Skeletal muscle tissue (tissue), 4 donors: ENCODE data around the gene SMG6. TPM values are rescaled to one million over a fixed set of nuclear protein-coding genes. Genes with fewer than 3 reads are reported as not detected.

ENCODE experiments used
- H3K27ac ChIP-seq: one replicate; pipeline ENCODE4 v1.7.0; 2013; ENCODE audit warnings: mild to moderate bottlenecking, low read depth, low read length, inconsistent platforms
- H3K27me3 ChIP-seq, 3 donors: one replicate each; pipeline ENCODE4 v1.7.0; 2013; ENCODE audit warnings: low read length in 3 of 3; ENCODE audit not compliant: control insufficient read depth in 3 of 3, insufficient read depth in 3 of 3
- H3K36me3 ChIP-seq, 3 donors: one replicate each; pipeline ENCODE4 v1.7.0; 2013; ENCODE audit warnings: low read length in 3 of 3; ENCODE audit not compliant: control insufficient read depth in 3 of 3, insufficient read depth in 3 of 3
- H3K4me1 ChIP-seq, 3 donors: one replicate each; pipeline ENCODE4 v1.7.0; 2013; ENCODE audit warnings: low read length in 3 of 3, mild to moderate bottlenecking in 3 of 3; ENCODE audit not compliant: control insufficient read depth in 3 of 3, insufficient read depth in 3 of 3
- H3K4me3 ChIP-seq, 3 donors: one replicate each; pipeline ENCODE4 v1.7.0; 2013; ENCODE audit warnings: low read length in 3 of 3
- H3K9ac ChIP-seq, 3 donors: one replicate each; pipeline ENCODE4 v1.7.0; 2013; ENCODE audit warnings: low read length in 3 of 3, mild to moderate bottlenecking in 3 of 3, moderate library complexity in 2 of 3, low read depth in 1 of 3
- H3K9me3 ChIP-seq, 3 donors: one replicate each; pipeline ENCODE4 v1.7.0; 2013; ENCODE audit warnings: low read length in 3 of 3; ENCODE audit not compliant: control insufficient read depth in 3 of 3
- total RNA-seq: library from RNA; depleted of rRNA; stranded (reverse); fragments of >200 nt; gene quantifications from one replicate; pipeline ENCODE4 v1.2.3, GENCODE V29; 2014
- donor health status: Osteomylitis.

SMG6 gene
- total RNA-seq, 1 donor from 2014 or later = 13.6 TPM

DNA sequence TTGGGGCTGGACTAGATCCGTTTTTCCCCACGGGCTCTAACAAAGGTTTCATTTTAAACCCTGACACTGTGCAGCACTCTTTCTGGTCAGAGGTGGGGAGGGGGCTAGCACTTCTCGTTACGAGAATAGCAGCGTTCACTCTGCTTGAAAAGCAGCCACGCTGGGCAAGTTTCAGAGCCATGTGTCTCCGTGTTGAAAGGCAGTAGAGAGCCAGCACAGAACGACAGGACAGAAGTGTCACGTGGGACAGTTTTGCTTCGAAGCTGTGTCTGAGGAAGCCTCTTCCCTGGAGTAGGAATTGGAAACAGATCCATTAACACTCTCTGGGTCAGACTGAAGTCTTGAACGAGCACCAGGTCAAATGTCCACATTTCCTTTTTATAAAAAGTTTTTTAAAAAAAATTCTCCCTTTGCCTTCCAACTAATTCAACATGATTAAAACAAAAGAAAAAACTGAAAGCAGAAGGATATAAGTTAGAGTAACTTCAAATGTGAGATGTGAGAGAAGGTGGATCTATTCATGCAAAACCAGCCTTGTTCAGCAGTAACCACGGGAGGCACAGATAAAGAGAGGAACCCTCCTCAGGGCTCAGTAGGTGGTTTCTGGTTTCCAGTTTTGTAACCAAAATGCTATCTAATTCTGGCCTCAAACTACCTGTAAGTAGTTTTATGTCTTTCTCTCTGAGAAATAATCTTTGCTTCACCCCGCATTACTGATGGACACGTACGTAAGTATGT lies 65.0 kb downstream of the SMG6 start:
- no peaks in the 10 kb centered on the region for H3K27me3 ChIP-seq
- H3K27ac ChIP-seq = peak overlapping the region; percentile 94
- H3K4me3 ChIP-seq = peak overlapping the region; percentile 22 to 57 (median 54)
- no peaks in the 10 kb centered on the region for H3K9me3 ChIP-seq
- H3K4me1 ChIP-seq = peaks cover 42 to 53% (median 53%) of the 10 kb centered on the region in 3 donors
- peaks cover under 1 to 8% (median 8%) of the 10 kb centered on the region in 3 donors for H3K36me3 ChIP-seq
- peak overlapping the region; percentile 58 to 84 (median 73) for H3K9ac ChIP-seq

GRCh38 chr17:2237950-2238349 lies 65.6 kb downstream of the SMG6 start:
- H3K36me3 ChIP-seq = peaks cover 2 to 7% (median 6%) of the 10 kb centered on the region in 3 donors
- H3K9me3 ChIP-seq = no peaks in the 10 kb centered on the region
- H3K27me3 ChIP-seq = no peaks in the 10 kb centered on the region
- H3K9ac ChIP-seq = peak overlapping the region; percentile 58 to 84 (median 73)
- peaks cover 48 to 60% (median 59%) of the 10 kb centered on the region in 3 donors for H3K4me1 ChIP-seq
- peak overlapping the region; percentile 94 for H3K27ac ChIP-seq
- peak overlapping the region; percentile 22 to 57 (median 54) for H3K4me3 ChIP-seq

GRCh38 chr17:2237521-2237921 lies 66.1 kb downstream of the SMG6 start:
- Histone ChIP-seq H3K9me3 (no peaks in the 10 kb centered on the region), H3K4me3 (peak overlapping the region; percentile 10 to 57 (median 22))

GRCh38 chr17:2235792-2236366 lies 67.7 kb downstream of the SMG6 start:
- Histone ChIP-seq H3K9ac (peak overlapping the region in 1 of 3 donors; percentile 26), H3K27me3 (no peaks in the 10 kb centered on the region), H3K27ac (peak overlapping the region; percentile 55), H3K36me3 (peaks cover 3 to 7% (median 4%) of the 10 kb centered on the region in 3 donors), H3K9me3 (no peaks in the 10 kb centered on the region), H3K4me1 (peaks cover 61 to 80% (median 79%) of the 10 kb centered on the region in 3 donors), H3K4me3 (no peak overlapping the region)

More at GRCh38 chr17:2237521-2237921, 66.1 kb downstream of the SMG6 start:
- Histone ChIP-seq H3K4me1 (peaks cover 53 to 64% (median 64%) of the 10 kb centered on the region in 3 donors), H3K36me3 (peaks cover 2 to 7% (median 3%) of the 10 kb centered on the region in 3 donors), H3K27ac (peak overlapping the region; percentile 94), H3K9ac (peak overlapping the region; percentile 60 to 84 (median 73)), H3K27me3 (no peaks in the 10 kb centered on the region)

- Histone ChIP-seq H3K9me3 (no peaks in the 10 kb centered on the region), H3K4me1 (peaks cover 67 to 83% (median 82%) of the 10 kb centered on the region in 3 donors), H3K36me3 (peaks cover 3 to 7% (median 4%) of the 10 kb centered on the region in 3 donors), H3K4me3 (peak overlapping the region in 1 of 3 donors; percentile 3), H3K27ac (peak overlapping the region; percentile 55), H3K9ac (peak overlapping the region in 2 of 3 donors; percentile 3 to 34), H3K27me3 (no peaks in the 10 kb centered on the region)
Observed at GRCh38 chr17:2235265-2235664, 68.3 kb downstream of the SMG6 start.

DNA sequence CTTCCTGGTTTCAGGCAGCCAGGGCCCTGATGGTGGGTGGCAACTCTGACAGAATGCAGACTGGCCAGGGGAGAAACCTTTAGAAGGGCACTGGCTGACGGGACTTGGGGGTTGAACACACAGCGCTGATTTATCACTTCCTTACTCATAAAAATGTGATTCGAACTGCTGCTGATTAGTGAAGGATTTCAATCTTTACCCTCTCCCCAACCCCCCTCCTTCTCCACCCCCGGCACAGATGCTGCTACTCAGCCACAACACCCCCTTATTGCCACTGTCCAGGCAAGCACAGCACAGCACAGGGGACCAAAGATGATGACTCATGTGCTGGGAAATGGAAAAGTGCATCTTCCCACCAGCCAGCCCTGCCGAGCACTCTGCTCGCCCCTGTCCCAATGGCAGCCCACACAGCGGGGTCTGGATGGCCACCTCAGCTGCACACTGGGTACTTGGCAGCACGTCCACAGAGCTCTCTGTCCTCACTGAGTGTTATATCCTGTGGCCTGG lies 70.1 kb downstream of the SMG6 start:
- peaks cover 58 to 78% (median 76%) of the 10 kb centered on the region in 3 donors for H3K4me1 ChIP-seq

GRCh38 chr17:2232244-2232638 lies 71.3 kb downstream of the SMG6 start:
- peak overlapping the region in 1 of 3 donors; percentile 7 for H3K4me3 ChIP-seq
- H3K9me3 ChIP-seq = no peaks in the 10 kb centered on the region
- H3K36me3 ChIP-seq = peaks cover 3 to 7% (median 4%) of the 10 kb centered on the region in 3 donors
- peaks cover 46 to 68% (median 67%) of the 10 kb centered on the region in 3 donors for H3K4me1 ChIP-seq
- H3K9ac ChIP-seq = peak overlapping the region in 2 of 3 donors; percentile 3 to 10
- H3K27ac ChIP-seq = peak overlapping the region; percentile 77
- H3K27me3 ChIP-seq = no peaks in the 10 kb centered on the region

More for the DNA sequence above, 70.1 kb downstream of the SMG6 start:
- H3K27ac ChIP-seq = peak overlapping the region; percentile 77
- H3K27me3 ChIP-seq = no peaks in the 10 kb centered on the region
- H3K36me3 ChIP-seq = peaks cover 3 to 7% (median 4%) of the 10 kb centered on the region in 3 donors
- H3K9ac ChIP-seq = peak overlapping the region; percentile 2 to 16 (median 4)
- peak overlapping the region in 2 of 3 donors; percentile 35 to 45 for H3K4me3 ChIP-seq
- no peaks in the 10 kb centered on the region for H3K9me3 ChIP-seq

GRCh38 chr17:2230877-2231276 lies 72.7 kb downstream of the SMG6 start:
- H3K9ac ChIP-seq = peak overlapping the region in 2 of 3 donors; percentile 16 to 40
- H3K36me3 ChIP-seq = peaks cover 3 to 7% (median 4%) of the 10 kb centered on the region in 3 donors
- H3K27me3 ChIP-seq = no peaks in the 10 kb centered on the region
- H3K27ac ChIP-seq = peak overlapping the region; percentile 20
- H3K4me1 ChIP-seq = peaks cover 37 to 67% (median 64%) of the 10 kb centered on the region in 3 donors
- no peaks in the 10 kb centered on the region for H3K9me3 ChIP-seq
- no peak overlapping the region for H3K4me3 ChIP-seq

DNA sequence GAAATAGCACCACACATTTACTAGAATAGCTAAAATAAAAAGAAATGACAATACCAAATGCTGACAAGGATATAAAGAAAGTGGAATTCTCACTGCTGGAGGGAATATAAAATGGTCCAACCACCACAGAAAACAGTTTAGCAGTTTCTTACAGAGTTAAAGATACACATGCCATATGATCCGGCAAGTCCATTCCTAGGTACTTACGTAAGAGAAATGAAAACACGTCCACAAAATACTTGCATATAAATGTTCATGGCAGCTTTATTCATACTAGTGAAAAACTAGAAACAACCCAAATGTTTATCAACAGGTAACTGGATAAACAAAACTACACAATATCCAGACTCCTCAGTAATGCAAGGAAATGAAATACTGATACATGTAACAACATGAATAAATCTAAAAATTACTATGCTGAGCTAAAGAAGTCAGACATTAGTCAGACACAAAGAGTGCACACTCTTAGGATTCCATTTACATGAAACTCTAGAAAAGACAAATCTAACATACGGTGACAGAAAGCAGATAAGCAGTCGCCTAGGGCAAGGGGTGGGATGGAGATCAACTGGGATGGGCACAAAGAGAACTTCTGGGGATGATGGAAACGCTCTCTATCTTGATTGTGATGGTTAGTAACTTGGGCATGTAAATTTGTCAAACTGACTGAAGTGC lies 76.4 kb downstream of the SMG6 start:
- H3K9me3 ChIP-seq = no peaks in the 10 kb centered on the region
- no peak overlapping the region for H3K4me3 ChIP-seq
- H3K4me1 ChIP-seq = peaks cover 32 to 55% (median 54%) of the 10 kb centered on the region in 3 donors
- peak overlapping the region in 2 of 3 donors; percentile 17 to 25 for H3K9ac ChIP-seq
- no peaks in the 10 kb centered on the region for H3K36me3 ChIP-seq
- no peaks in the 10 kb centered on the region for H3K27me3 ChIP-seq
- H3K27ac ChIP-seq = peak overlapping the region; percentile 16
